ENCODE data around the gene MRGPRG.
"Not testable (repeated sequence)": the region's sequence is repeated elsewhere in the genome, so short reads cannot be mapped to it uniquely, and the experiment has no call there.

MRGPRG gene

DNA sequence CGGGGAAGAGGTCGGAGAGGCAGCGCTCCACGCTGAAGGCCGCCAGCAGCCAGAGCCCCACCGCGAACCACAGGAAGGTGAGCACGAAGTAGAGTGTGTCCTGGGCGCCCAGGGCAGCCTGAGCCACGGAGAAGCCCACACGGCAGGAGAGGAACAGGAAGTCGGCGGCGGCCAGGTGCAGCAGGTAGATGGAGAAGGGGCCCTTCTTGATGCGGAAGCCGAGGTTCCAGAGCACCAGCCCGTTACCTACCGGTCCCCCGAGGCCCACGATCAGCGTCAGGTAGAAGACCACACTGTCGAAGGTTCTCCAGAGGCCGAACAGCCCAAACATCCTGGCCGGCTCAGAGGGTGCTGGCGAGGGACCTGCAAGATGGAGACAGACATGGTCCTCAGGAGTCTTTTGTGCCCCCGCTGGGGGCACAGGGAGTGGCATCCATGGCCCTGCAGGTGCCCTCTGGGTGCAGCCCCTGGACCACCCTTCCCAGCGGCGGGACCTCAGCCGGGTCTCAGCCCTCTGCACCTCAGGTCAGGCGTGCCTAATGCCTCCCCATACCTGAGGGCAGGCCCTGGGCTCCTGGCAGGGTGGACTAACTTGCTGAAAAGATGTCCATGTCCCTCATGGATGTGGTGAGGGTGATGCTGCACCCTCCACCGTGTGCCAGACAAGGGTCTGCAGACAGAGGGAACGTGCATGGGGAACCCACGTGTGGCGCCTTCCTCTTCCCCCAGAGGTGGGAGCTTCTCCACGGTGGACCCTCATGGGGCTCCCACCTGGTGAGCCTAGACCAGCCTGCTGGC, at the start of gene MRGPRG:
Gene MRGPRG (minus strand): TSS at position 331 of the 798 bp plus-strand sequence. CDS start 0 bp downstream, at position 331.
- no peak for DNase-seq

GRCh38 chr11:3262548-3262947, 43.9 kb upstream of the MRGPRG start:
- DNase-seq, result not testable (repeated sequence)

DNA sequence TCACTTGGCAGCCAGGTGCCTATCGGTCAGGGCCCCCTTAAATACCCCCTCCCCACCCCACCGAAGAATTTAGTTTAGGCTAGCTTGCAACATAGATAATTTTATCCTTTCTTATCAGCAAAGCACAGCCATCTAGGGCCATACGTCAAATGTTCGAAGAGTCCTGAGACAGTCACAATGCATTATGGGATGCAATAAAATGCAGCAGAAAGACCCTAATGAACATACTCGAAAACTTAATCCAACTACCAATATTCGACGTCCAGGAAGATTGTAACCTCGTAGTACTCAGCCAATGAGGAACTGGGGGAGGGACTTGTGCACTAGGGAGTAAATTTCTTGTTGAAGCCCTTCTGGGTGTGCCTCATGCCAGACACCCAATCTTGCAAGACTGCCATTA, 43.2 kb upstream of the MRGPRG start:
- DNase-seq, result not testable (repeated sequence)

DNA sequence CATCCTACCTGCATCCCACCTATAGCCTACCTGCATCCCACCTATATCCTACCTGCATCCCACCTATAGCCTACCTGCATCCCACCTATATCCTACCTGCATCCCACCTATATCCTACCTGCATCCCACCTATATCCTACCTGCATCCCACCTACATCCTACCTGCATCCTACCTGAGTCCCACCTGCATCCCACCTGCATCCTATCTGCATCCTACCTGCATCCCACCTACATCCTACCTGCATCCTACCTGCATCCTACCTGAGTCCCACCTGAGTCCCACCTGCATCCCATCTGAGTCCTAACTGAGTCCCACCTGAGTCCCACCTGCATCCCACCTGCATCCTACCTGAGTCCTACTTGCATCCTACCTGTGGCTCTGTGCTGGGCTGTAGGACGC, 38.9 kb upstream of the MRGPRG start:
- DNase-seq, result not testable (repeated sequence)

DNA sequence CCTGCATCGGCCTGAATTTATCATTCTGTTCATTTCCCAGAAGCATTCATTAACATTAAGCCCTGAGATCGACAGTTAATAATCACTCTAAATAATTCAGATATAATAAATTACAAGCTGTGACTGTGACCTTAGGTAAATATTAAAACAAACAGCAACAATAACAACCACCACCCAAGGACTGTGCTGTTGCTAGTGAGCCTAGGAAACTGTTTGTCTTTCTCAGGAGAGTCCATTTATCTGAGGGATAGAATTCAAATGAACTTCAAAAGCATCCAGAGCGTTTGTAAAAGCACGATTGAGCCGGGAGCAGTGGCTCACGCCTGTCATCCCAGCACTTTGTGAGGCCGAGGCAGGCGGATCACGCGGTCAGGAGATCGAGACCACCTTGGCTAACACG, 36.6 kb upstream of the MRGPRG start:
- DNase-seq, result not testable (repeated sequence)

DNA sequence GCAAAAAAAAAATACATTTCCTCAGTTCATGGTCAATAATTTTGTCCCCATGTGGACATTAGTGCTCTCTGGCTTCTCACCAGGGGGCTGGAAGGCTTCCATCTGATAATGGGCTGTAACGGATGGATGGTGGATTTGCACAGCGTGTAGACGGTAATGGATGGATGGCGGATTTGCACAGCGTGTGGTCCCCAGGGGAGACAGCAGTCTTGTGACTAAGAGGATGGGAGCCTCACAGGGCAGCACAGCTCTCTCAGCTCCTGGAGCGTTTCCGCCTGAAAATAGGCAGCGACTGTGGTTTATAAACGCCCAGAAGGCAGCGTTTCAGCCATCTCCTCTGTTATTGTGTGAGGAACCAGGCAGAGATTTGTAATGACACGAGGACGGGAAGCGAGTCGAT, 36.2 kb upstream of the MRGPRG start:
- not testable (repeated sequence) for DNase-seq

DNA sequence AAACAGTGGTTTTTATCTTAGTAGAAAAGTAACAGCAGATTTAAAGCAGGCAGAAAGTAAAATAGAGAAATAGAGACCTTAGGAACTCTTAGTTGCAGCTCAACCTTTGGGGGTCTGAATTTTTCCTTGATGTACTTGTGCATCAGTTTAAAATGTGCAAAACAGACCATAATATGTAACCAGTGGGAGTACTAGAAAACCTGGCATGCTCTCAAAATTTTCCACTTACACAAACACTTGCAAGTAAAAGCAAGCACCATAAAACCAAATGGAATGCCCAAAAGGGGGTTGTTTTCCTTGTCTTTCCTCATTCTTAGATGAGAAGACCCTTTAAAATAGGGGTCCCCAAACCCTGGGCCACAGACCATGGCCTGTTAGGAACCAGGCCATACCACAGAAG, 26.5 kb upstream of the MRGPRG start:
- DNase-seq, result no peak

DNA sequence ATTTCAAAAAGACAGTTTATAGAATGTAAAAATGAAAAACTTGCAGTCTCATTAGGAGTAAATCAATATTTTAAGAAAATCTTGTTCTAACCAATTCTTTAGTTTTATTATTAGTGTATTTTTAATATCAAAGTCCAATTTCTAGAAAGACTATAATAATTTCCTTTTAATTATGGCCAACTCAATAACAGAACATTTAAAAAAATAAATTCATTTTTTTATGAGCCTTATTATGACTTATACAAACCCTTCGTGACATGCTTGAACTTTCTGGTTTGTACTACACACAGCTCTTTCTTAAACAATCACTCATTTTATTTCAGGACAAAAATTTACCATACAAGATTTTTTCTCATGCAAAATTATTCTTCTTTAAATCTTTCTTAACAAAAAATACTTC, 25.3 kb upstream of the MRGPRG start:
- no peak for DNase-seq

- DNase-seq, result no peak
Observed at GRCh38 chr11:3237119-3237518, 18.5 kb upstream of the MRGPRG start.

- DNase-seq, result no peak
Observed at GRCh38 chr11:3234846-3235245, 16.2 kb upstream of the MRGPRG start.

GRCh38 chr11:3232956-3233355, 14.3 kb upstream of the MRGPRG start:
- no peak for DNase-seq

DNA sequence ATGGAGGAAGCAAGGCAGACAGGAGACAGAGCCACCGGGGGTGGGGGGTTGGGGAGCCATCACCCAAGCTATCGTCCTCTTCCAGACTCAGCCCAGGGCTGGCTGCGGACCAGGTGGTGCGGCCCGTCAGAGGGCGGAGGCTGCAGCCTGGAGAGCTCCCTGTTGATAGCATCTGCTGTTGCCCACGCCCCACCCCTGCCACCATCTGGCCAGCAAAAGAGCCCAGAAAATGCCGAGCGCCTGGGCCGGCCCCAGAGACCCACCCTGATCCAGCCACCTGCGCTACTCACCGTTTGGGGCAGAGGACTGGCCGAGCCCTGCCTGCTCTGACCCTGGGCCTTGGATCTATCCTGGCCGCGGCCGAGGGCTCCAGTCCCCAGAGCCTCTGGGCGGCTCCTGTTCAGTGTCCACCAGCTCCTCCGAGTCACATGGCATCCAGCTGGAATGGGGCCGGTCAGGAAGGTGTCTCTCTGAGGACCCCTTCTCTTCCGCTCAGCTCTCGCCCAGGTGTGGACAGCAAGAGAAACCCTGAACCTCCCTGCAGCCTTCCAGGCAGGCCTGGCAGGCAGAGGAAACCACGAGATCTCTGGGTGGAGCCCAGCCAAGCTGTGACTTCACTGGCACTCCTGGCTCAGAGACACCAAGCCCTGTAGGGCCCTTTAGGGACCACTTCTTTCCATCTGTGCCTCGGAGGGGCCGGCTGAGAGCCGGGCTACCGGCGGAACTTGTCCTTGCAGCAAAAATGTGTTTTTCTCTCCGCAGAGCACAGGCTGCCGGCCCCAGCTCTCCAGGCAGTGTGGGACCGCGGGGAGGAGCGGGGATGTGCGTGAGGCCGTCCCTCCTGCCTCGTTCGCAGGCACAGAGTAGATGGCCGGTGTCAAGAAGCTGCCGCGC, 13.5 kb upstream of the MRGPRG start, which contains the start of gene MRGPRE:
Gene MRGPRE (minus strand): TSS at position 567 of the 894 bp plus-strand sequence. CDS start 3,618 bp downstream, outside the sequence.
- DNase-seq, result no peak

DNA sequence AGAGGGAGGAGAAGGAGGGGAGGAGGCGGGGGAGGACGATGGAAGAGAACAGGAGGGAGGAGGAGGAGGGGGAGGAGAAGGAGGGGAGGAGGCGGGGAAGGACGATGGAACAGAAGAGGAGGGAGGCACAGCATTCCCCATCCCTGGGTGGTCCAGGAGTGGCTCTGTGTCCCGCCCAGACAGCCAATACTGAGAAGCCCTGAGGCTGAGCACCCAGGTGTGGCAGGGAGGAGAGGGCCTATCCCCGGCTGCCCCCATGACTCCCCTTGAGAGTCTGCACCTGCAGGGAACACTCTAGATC, 12.9 kb upstream of the MRGPRG start:
- no peak for DNase-seq

DNA sequence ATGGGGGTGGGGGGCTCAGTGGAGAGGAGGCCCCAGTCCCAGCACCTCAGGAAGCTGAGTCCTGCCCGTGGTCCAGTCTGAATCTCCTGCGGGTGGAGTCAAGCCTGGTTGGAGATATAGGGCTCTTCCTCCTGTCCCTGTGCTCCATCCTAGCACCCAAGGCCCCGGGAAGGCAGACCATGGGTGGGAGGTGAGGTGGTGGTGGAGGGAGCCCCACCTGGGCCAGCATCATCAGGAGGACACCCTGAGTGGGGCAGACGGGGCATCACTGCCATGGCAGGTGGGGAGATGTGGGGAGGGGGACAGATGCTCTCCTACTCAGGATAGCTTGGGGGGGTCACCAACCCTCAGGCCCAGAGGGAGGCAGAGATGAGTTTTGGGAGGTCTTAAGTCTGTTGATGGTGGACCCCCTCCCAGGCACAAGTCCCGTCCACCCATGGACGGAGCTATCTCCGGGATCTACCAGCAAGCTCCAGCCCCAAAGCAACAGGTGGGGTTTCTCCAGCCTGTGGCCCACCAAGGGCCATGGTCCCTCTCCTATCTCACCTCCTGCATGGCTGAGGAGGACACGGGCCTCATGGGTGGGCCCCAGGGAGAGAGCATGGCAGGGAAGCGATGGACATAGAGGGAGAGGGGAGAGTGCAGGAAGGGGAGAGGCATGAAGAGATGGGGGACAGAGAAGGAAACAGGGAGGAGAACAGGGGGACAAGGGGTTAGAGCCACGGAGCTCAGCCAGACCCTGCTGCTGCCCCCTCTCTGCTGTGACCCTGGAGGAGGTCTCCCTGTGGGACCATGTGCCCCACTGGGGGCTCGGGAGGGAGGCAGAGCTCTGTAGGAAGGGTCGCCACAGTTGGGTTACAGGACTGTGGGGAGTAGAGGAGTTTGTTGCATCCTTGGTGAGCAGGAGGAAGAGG, 12.3 kb upstream of the MRGPRG start:
- DNase-seq, result no peak

DNA sequence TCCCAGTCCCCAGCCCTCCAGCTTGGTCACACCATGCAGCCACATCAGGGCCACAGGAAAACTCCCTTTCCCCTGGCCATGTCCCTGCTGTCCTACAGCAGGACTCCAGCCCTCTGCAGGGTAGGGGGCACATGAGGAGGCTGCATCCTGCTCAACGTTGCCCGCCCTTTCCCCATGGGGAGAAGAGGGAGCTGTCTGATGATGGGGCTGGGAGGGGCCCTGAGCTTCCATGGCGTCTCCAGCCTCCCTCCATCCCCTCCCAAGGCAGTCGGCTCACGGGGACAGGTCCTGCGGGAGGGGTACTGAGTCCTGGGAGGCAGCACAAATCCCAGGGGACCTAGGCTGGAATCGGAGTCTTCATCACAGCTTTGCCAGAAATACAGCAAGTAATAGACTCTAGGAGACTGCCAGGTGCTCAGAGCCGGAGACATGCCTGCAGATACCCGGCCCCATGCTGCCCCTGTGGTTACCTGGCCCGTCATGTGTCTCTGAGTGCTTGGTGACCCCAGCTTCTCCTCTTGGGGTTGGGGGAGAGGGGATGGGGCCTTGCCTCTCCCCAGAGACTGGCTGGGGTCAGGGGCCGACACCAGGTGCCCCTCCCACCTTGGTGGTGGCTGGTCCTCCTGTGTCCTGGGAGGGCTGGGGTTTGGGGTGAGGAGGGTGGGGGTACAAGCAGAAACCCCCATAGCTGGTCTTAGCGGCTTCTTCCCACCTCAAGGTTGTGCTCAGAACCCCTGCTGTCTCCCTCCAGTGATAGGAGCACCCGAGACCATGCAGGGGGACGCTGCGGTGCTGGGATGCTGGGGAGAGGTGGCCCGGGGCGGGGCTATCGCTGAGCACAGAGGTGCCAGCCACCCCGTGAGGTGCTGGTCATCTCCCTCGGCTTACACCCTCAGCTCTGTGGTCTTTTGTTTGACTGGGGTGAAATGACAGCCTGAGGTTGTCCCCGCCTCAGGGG, 11.3 kb upstream of the MRGPRG start:
- no peak for DNase-seq

- DNase-seq, result no peak
Observed at GRCh38 chr11:3228445-3228829, 9.8 kb upstream of the MRGPRG start.

DNA sequence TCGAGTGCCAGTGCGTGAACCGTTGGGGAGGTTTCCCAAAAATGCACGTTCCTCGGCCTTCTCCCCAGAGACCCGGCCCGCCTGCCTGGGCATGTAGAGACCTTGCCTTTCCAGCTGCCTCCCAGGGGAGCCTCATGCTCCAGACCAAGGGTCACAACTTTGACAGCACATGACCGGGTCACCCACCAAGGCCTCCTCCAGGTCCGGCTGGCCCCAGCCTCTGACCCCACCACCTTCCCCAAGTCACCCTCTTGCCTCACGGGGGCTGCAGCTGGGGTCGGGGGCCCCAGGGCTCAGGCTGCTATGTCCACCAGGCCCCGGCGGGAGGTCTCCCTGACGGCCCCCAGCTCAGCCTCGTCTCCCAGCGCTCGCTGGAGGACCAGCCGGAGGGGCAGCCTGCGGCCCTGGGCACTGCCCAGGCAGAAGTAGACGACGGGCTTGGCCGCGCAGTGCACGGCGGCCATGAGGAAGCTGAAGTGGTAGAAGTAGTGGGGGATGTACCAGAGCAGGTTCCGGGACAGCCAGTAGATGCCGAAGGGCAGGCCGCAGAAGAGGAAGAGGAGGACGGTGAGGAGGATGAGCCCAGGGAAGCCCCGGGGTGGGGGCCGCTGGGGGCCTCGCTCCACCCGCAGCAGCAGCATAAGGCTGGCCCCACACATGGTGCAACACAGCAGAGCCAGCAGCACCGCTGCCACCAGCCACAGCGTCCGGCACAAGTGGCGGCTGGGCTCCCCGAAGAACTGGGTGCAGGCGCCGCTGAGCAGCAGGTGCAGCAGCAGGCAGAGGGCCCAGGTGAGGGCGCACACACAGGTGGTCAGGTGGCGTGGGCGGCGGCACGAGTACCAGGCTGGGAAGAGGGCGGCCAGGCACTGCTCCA, 9.2 kb upstream of the MRGPRG start:
- DNase-seq, result no peak

DNA sequence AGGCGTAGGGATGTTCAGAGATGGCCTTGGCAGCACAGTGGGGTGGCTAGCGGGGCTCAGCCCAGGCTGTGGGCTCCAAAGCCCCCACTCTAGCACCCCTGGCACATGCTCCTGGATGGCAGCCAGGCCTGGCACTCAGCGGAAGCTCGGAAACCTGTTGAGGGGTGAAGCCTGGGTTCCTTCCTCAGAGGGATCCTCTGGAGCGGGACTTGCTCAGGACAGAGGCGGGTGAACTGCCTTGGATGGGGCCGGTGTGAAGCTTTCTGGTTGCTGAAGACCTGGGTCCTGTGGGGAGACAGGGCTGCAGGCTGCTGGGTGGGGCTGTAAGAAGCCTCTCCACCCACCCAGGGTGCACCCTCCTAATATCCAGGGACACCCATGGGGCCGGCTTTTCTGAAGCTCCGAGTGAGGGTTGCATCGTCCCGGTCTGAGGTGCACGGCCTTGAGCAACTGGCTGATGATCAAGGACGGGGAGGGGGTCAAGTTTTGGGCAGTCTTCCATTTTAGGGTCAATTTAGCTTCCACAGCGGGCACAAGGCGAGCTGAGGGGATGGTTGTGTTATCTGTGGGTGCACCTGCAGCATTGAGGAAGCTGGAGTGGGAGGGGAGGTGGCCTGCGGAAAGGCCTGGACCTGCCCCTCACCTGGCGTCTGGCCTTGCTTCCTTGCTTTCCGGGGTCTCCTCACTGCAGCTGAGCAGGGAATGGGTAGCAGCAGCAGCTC, 8.4 kb upstream of the MRGPRG start:
- DNase-seq, result no peak

DNA sequence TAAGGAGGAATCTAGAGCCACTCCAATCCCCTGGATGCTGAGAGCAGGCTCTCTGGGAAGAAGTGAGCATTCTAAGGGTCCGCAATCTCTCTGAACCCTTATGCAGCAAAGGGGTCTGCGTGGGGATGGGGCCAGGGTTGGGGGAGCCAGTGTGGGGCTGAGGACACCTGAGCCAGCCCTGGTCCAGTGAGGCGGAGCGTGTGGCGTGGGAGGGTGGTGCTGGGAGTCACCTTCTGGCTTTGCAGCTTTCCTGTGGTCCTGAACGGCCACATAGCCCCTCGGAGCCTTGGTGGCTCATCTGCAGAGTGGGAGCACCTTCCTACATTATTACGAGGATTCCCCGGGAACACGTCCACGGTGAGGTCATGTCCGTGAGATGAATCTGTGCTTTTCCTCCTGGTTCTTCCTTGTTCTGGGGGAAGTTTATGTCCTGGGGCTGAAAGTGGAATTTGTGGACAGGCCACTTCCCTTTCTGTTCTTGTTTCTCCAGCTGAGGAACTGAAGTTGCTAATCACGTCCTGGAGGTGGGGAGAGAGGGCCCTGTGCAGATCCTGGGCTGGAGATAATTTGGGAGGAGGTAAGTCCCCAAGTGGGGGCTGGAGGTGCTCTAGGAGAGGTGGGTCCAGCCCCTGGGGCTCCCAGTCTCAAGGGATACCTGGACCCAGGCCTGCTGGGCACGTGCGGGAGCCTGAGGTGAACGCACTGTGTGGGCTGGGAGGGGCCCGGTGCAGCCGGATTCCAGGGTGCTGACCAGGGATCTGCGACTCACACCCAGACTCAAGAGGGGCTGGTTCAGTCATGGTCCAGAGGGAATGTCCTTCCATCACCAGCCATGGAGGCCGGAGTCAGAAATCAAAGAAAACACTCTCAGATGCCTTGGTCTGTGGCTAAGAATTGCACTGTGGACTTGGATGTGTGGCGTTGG, 7.5 kb upstream of the MRGPRG start:
- DNase-seq, result peak in 1 of 2 experiments; percentile 5
